Endodermal cell (in vitro differentiated cells): ENCODE data around the gene METTL21A. TPM values are rescaled to one million over a fixed set of nuclear protein-coding genes. Genes with fewer than 3 reads are reported as not detected.

Source experiments
- DNase-seq: peaks from one replicate; pipeline ENCODE4 v3.0.0-alpha.2; 2017
- H3K27ac ChIP-seq: 2 replicates; pipeline ENCODE4 v1.5.1; 2013; ENCODE audit warnings: mild to moderate bottlenecking, low read depth, low read length, moderate library complexity
- H3K27me3 ChIP-seq: 2 replicates; pipeline ENCODE4 v1.6.1; 2013; ENCODE audit warnings: mild to moderate bottlenecking, low read length, moderate library complexity; ENCODE audit not compliant: insufficient read depth, control insufficient read depth, poor library complexity, severe bottlenecking
- H3K36me3 ChIP-seq: 2 replicates; pipeline ENCODE4 v1.7.0; 2013; ENCODE audit warnings: mild to moderate bottlenecking, low read length, moderate library complexity; ENCODE audit not compliant: control insufficient read depth, insufficient read depth
- H3K4me1 ChIP-seq: one replicate; pipeline ENCODE4 v1.7.0; 2013; ENCODE audit warnings: low read length; ENCODE audit not compliant: control insufficient read depth, insufficient read depth
- H3K4me3 ChIP-seq: 2 replicates; pipeline ENCODE4 v1.5.1; 2013; ENCODE audit warnings: mild to moderate bottlenecking, low read length, moderate library complexity
- H3K9ac ChIP-seq: 2 replicates; pipeline ENCODE4 v1.6.1; 2013; ENCODE audit warnings: mild to moderate bottlenecking, low read length, moderate library complexity; ENCODE audit not compliant: poor library complexity, severe bottlenecking; ENCODE audit errors: extremely low read depth
- H3K9me3 ChIP-seq: 2 replicates; pipeline ENCODE4 v1.6.1; 2013; ENCODE audit warnings: mild to moderate bottlenecking, low read length, moderate library complexity; ENCODE audit not compliant: control insufficient read depth
- H3K27ac Mint-ChIP-seq: 2 replicates; pipeline ENCODE4 v1.8.0; 2020; ENCODE audit warnings: mixed read lengths
- H3K27me3 Mint-ChIP-seq: 2 replicates; pipeline ENCODE4 v1.8.0; 2021; ENCODE audit warnings: mild to moderate bottlenecking, mixed read lengths; ENCODE audit not compliant: insufficient read depth
- H3K36me3 Mint-ChIP-seq: 2 replicates; pipeline ENCODE4 v1.8.0; 2020; ENCODE audit warnings: low read depth, mixed read lengths
- H3K4me1 Mint-ChIP-seq: 2 replicates; pipeline ENCODE4 v1.8.0; 2020; ENCODE audit warnings: mixed read lengths
- H3K4me3 Mint-ChIP-seq: 2 replicates; pipeline ENCODE4 v1.8.0; 2020; ENCODE audit warnings: mild to moderate bottlenecking, moderate library complexity, mixed read lengths
- H3K9me3 Mint-ChIP-seq: 2 replicates; pipeline ENCODE4 v1.8.0; 2020; ENCODE audit warnings: mild to moderate bottlenecking, mixed read lengths
- CTCF ChIP-seq: fragments of 200-600 bp; sonication (generic); conservative IDR thresholded peaks from 2 replicates; pipeline ENCODE4 v1.5.0; 2021; ENCODE audit warnings: antibody characterized with exemption, mild to moderate bottlenecking
- WGBS, 2 experiments: methylation state at CpG; one replicate each; pipeline versions ENCODE4 v1.1.5 to v1.1.7; 2013; ENCODE audit warnings: missing lambda C conversion rate in 2 of 2, mixed read lengths in 1 of 2; ENCODE audit not compliant: insufficient coverage in 1 of 2, insufficient read length in 1 of 2; 5-methylcytosine and 5-hydroxymethylcytosine counted together
- total RNA-seq, 2 donors: library from RNA; stranded (reverse); fragmentation: NEBNext Ultra II Directional in 1 of 2; extraction: Animal tissue kit (Norgen Biotek cat#: 25700) in 1 of 2; gene quantifications; 2 replicates in 1 of 2; 3 replicates in 1 of 2; pipeline ENCODE4 v1.2.1, GENCODE V29; 2021

Gene METTL21A
- total RNA-seq, 2 donors from 2014 or later: 43.4 to 61.2 TPM

GRCh38 chr2:207612714-207613113 is 12.5 kb downstream of the METTL21A start:
- Histone ChIP-seq H3K4me3 (no peak overlapping the region), H3K9me3 (peaks cover 9% of the 10 kb centered on the region), H3K36me3 (peaks cover 43% of the 10 kb centered on the region), H3K4me1 (no peaks in the 10 kb centered on the region), H3K9ac (no peak overlapping the region), H3K27me3 (no peaks in the 10 kb centered on the region), H3K27ac (no peak overlapping the region)
- DNase-seq: no peak
- no peaks in the 10 kb centered on the region for H3K4me1 Mint-ChIP-seq
- TF ChIP-seq CTCF: no peak
- no peak overlapping the region for H3K4me3 Mint-ChIP-seq
- WGBS, 2 experiments: 96 to 100% methylated on average over 2 to 3 of the region's 4 CpGs
- peaks cover 4% of the 10 kb centered on the region for H3K9me3 Mint-ChIP-seq
- H3K27me3 Mint-ChIP-seq: no peaks in the 10 kb centered on the region
- peaks cover 63% of the 10 kb centered on the region for H3K36me3 Mint-ChIP-seq
- no peak overlapping the region for H3K27ac Mint-ChIP-seq

GRCh38 chr2:207606829-207607228 is 18.4 kb downstream of the METTL21A start:
- no peak for DNase-seq
- H3K36me3 ChIP-seq: peaks cover 28% of the 10 kb centered on the region
- Mint-ChIP-seq H3K4me1 (peaks cover 1% of the 10 kb centered on the region), H3K27ac (no peak overlapping the region), H3K36me3 (peaks cover 27% of the 10 kb centered on the region), H3K4me3 (no peak overlapping the region), H3K27me3 (no peaks in the 10 kb centered on the region), H3K9me3 (peaks cover 4% of the 10 kb centered on the region)
- H3K27me3 ChIP-seq: no peaks in the 10 kb centered on the region
- H3K4me1 ChIP-seq: peaks cover under 1% of the 10 kb centered on the region
- no peak overlapping the region for H3K27ac ChIP-seq
- H3K9ac ChIP-seq: no peak overlapping the region
- no peak for TF ChIP-seq CTCF
- H3K9me3 ChIP-seq: peaks cover 9% of the 10 kb centered on the region
- WGBS, 2 experiments: 89 to 95% methylated on average over 4 to 5 of the region's 5 CpGs
- no peak overlapping the region for H3K4me3 ChIP-seq

GRCh38 chr2:207606399-207606798 is 18.8 kb downstream of the METTL21A start:
- WGBS, 2 experiments: 86 to 88% methylated on average over 4 to 7 of the region's 7 CpGs
- TF ChIP-seq CTCF: no peak
- no peaks in the 10 kb centered on the region for H3K27me3 ChIP-seq
- no peak overlapping the region for H3K4me3 ChIP-seq
- no peak overlapping the region for H3K27ac ChIP-seq
- Mint-ChIP-seq H3K27me3 (no peaks in the 10 kb centered on the region), H3K4me3 (no peak overlapping the region), H3K36me3 (peaks cover 27% of the 10 kb centered on the region), H3K9me3 (peaks cover 4% of the 10 kb centered on the region), H3K27ac (no peak overlapping the region), H3K4me1 (peaks cover 5% of the 10 kb centered on the region)
- H3K9ac ChIP-seq: no peak overlapping the region
- no peak for DNase-seq
- H3K9me3 ChIP-seq: peaks cover 9% of the 10 kb centered on the region
- peaks cover 28% of the 10 kb centered on the region for H3K36me3 ChIP-seq
- H3K4me1 ChIP-seq: peaks cover 2% of the 10 kb centered on the region
